Measurements from ENCODE around the gene TOR1B.
"Not testable (repeated sequence)": the region's sequence is repeated elsewhere in the genome, so short reads cannot be mapped to it uniquely, and the experiment has no call there.

The TOR1B gene

GRCh38 chr9:129802833-129803675 lies at the start of gene TOR1B:
TSS of gene TOR1B (plus strand) at chr9:129803184. CDS start at chr9:129803213, 29 bp downstream.
- DNase-seq, result peak; percentile 91 to 96

- DNase-seq, result no peak
Observed at GRCh38 chr9:129755151-129755550, 47.8 kb upstream of the TOR1B start.

- DNase-seq, result no peak
Observed at GRCh38 chr9:129756191-129756590, 46.8 kb upstream of the TOR1B start.

GRCh38 chr9:129757045-129757444 lies 45.9 kb upstream of the TOR1B start:
- no peak for DNase-seq

GRCh38 chr9:129759319-129759718 lies 43.7 kb upstream of the TOR1B start:
- no peak for DNase-seq

GRCh38 chr9:129759804-129760502 lies 43.0 kb upstream of the TOR1B start:
- DNase-seq, result no peak

GRCh38 chr9:129760784-129761183 lies 42.2 kb upstream of the TOR1B start:
- DNase-seq, result not testable (repeated sequence)

- no peak for DNase-seq
Observed at GRCh38 chr9:129761293-129761900, 41.6 kb upstream of the TOR1B start.

GRCh38 chr9:129761901-129762369 lies 41.0 kb upstream of the TOR1B start:
- no peak for DNase-seq

GRCh38 chr9:129762370-129762984 lies 40.5 kb upstream of the TOR1B start:
- DNase-seq, result not testable (repeated sequence)

GRCh38 chr9:129762985-129763926 lies 39.7 kb upstream of the TOR1B start:
- no peak for DNase-seq

- DNase-seq, result no peak
Observed at GRCh38 chr9:129765764-129766317, 37.1 kb upstream of the TOR1B start.

- no peak for DNase-seq
Observed at GRCh38 chr9:129768486-129768885, 34.5 kb upstream of the TOR1B start.

GRCh38 chr9:129769669-129770068 lies 33.3 kb upstream of the TOR1B start:
- no peak for DNase-seq

GRCh38 chr9:129770741-129771140 lies 32.2 kb upstream of the TOR1B start:
- no peak for DNase-seq

- DNase-seq, result no peak
Observed at GRCh38 chr9:129773262-129774048, 29.5 kb upstream of the TOR1B start.

GRCh38 chr9:129774791-129775447 lies 28.1 kb upstream of the TOR1B start:
- no peak for DNase-seq

GRCh38 chr9:129775448-129775798 lies 27.6 kb upstream of the TOR1B start:
- DNase-seq, result no peak

- DNase-seq, result not testable (repeated sequence)
Observed at GRCh38 chr9:129776096-129776495, 26.9 kb upstream of the TOR1B start.

GRCh38 chr9:129776566-129776937 lies 26.4 kb upstream of the TOR1B start:
- no peak for DNase-seq
